Mucosa of stomach (tissue), 1 donor: ENCODE measurements around the gene FBXW5.
A peak's percentile ranks its signal among the peaks of the same experiment; 100 is the strongest.

Source experiments
- H3K27me3 ChIP-seq: one replicate; pipeline ENCODE4 v1.7.0; 2013; ENCODE audit warnings: mild to moderate bottlenecking, low read length; ENCODE audit not compliant: control insufficient read depth, insufficient read depth
- H3K36me3 ChIP-seq: one replicate; pipeline ENCODE4 v1.7.0; 2013; ENCODE audit warnings: low read length; ENCODE audit not compliant: control insufficient read depth, insufficient read depth
- H3K4me1 ChIP-seq: one replicate; pipeline ENCODE4 v1.7.0; 2013; ENCODE audit warnings: mild to moderate bottlenecking, low read length; ENCODE audit not compliant: control insufficient read depth, insufficient read depth
- H3K4me3 ChIP-seq: one replicate; pipeline ENCODE4 v1.7.0; 2013; ENCODE audit warnings: low read length
- H3K9ac ChIP-seq: one replicate; pipeline ENCODE4 v1.7.0; 2013; ENCODE audit warnings: mild to moderate bottlenecking, low read length, moderate library complexity
- H3K9me3 ChIP-seq: one replicate; pipeline ENCODE4 v1.7.0; 2013; ENCODE audit warnings: mild to moderate bottlenecking, low read length, moderate library complexity; ENCODE audit not compliant: control insufficient read depth
- donor health status: Pancreatic carcinoma.

The FBXW5 gene

GRCh38 chr9:136916330-136917184, 28.0 kb downstream of the FBXW5 start:
- H3K9me3 ChIP-seq = no peaks in the 10 kb centered on the region
- no peaks in the 10 kb centered on the region for H3K27me3 ChIP-seq
- no peak overlapping the region for H3K9ac ChIP-seq
- H3K4me1 ChIP-seq = no peaks in the 10 kb centered on the region
- H3K4me3 ChIP-seq = no peak overlapping the region
- H3K36me3 ChIP-seq = peaks cover 11% of the 10 kb centered on the region

GRCh38 chr9:136915632-136916329, 28.8 kb downstream of the FBXW5 start:
- no peak overlapping the region for H3K9ac ChIP-seq
- H3K36me3 ChIP-seq = peaks cover 11% of the 10 kb centered on the region
- H3K4me1 ChIP-seq = no peaks in the 10 kb centered on the region
- no peaks in the 10 kb centered on the region for H3K9me3 ChIP-seq
- no peaks in the 10 kb centered on the region for H3K27me3 ChIP-seq
- no peak overlapping the region for H3K4me3 ChIP-seq

- peaks cover 18% of the 10 kb centered on the region for H3K36me3 ChIP-seq
- H3K27me3 ChIP-seq = no peaks in the 10 kb centered on the region
- no peak overlapping the region for H3K9ac ChIP-seq
Observed at GRCh38 chr9:136913701-136914438, 30.7 kb downstream of the FBXW5 start.

DNA sequence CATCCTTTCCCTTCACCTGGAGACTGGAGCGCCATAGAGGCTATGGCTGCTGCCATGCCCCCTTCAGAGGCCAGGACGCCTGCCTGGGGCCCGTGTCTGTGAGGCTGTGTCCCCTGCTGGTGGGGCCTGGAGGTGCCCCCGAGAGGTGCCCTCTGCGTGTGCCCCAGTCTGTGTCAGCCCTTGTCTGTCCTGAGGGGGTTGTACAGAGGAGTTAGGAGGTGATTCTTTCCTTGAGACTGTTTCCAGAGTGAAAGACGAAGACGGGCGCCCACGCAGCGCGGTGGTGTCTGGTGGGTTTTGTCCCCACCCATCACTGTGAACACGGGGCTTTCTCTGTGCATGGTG, 33.7 kb downstream of the FBXW5 start:
- Histone ChIP-seq H3K27me3 (no peaks in the 10 kb centered on the region), H3K9ac (no peak overlapping the region), H3K4me3 (no peak overlapping the region), H3K36me3 (peaks cover 6% of the 10 kb centered on the region), H3K9me3 (no peaks in the 10 kb centered on the region), H3K4me1 (peaks cover 5% of the 10 kb centered on the region)

More at GRCh38 chr9:136913701-136914438, 30.7 kb downstream of the FBXW5 start:
- Histone ChIP-seq H3K4me1 (no peaks in the 10 kb centered on the region), H3K4me3 (no peak overlapping the region), H3K9me3 (no peaks in the 10 kb centered on the region)

GRCh38 chr9:136910197-136910900, 34.2 kb downstream of the FBXW5 start:
- H3K4me3 ChIP-seq = no peak overlapping the region
- H3K36me3 ChIP-seq = peaks cover 6% of the 10 kb centered on the region
- H3K4me1 ChIP-seq = peaks cover 5% of the 10 kb centered on the region
- no peaks in the 10 kb centered on the region for H3K9me3 ChIP-seq
- no peaks in the 10 kb centered on the region for H3K27me3 ChIP-seq
- H3K9ac ChIP-seq = no peak overlapping the region

DNA sequence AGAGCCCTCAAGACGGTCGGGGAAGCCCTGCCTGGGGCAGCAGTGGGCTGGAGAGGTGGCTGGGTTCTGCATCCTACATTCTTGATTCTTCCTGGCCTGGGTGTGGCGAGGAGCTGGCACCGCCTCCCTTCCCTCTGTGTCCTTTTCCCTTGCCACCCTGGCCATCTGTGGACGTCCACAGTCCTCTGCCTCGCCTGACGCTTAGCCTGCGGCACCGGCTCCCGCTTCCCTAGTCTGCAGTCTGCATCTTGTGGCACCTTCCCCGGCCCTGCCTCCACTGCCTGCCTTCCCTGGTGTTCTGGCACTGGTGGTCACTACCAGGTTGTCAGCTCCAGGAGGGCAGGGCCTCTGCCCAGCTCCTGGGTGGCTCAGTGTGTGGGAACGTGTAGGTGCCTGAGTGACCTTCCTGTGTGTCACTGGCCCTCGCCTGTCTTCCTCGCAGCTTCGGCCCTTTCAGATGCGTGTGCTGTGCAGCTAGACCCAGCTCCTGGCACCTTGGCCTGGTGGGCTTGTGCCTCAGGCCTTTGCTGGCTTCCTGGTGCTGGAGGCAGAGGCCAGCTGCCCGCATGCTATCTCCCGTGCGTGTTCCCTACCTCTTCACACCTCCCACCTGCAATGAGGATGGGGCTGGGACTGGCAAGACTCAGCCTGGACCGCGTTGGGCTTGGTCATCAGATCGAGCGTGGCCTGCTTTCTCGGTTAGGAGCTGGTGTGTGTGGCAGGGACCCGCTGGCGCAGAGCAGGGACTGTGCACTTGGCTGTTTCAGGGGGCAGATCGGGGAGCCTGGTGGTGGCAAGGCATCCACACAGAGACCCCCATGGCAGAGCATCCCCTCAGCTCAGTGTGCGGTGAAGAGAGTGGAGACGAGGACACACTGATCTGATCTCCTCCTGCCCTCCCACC, 37.3 kb downstream of the FBXW5 start:
- Histone ChIP-seq H3K9me3 (no peaks in the 10 kb centered on the region), H3K4me3 (no peak overlapping the region), H3K9ac (no peak overlapping the region), H3K36me3 (peaks cover 6% of the 10 kb centered on the region), H3K4me1 (peaks cover 19% of the 10 kb centered on the region), H3K27me3 (no peaks in the 10 kb centered on the region)

GRCh38 chr9:136906266-136906665, 38.3 kb downstream of the FBXW5 start:
- H3K27me3 ChIP-seq = no peaks in the 10 kb centered on the region
- H3K4me1 ChIP-seq = peaks cover 29% of the 10 kb centered on the region
- no peaks in the 10 kb centered on the region for H3K9me3 ChIP-seq
- peaks cover 6% of the 10 kb centered on the region for H3K36me3 ChIP-seq
- no peak overlapping the region for H3K4me3 ChIP-seq
- H3K9ac ChIP-seq = no peak overlapping the region

- Histone ChIP-seq H3K36me3 (no peaks in the 10 kb centered on the region), H3K4me1 (peaks cover 33% of the 10 kb centered on the region), H3K9ac (no peak overlapping the region)
Observed at GRCh38 chr9:136903041-136903554, 41.4 kb downstream of the FBXW5 start.

GRCh38 chr9:136902259-136902821, 42.2 kb downstream of the FBXW5 start:
- Histone ChIP-seq H3K9me3 (no peaks in the 10 kb centered on the region), H3K36me3 (no peaks in the 10 kb centered on the region), H3K9ac (peak overlapping the region; percentile 53), H3K4me1 (peaks cover 33% of the 10 kb centered on the region), H3K27me3 (no peaks in the 10 kb centered on the region), H3K4me3 (peak overlapping the region; percentile 27)

More at GRCh38 chr9:136903041-136903554, 41.4 kb downstream of the FBXW5 start:
- Histone ChIP-seq H3K27me3 (no peaks in the 10 kb centered on the region), H3K9me3 (no peaks in the 10 kb centered on the region), H3K4me3 (no peak overlapping the region)

DNA sequence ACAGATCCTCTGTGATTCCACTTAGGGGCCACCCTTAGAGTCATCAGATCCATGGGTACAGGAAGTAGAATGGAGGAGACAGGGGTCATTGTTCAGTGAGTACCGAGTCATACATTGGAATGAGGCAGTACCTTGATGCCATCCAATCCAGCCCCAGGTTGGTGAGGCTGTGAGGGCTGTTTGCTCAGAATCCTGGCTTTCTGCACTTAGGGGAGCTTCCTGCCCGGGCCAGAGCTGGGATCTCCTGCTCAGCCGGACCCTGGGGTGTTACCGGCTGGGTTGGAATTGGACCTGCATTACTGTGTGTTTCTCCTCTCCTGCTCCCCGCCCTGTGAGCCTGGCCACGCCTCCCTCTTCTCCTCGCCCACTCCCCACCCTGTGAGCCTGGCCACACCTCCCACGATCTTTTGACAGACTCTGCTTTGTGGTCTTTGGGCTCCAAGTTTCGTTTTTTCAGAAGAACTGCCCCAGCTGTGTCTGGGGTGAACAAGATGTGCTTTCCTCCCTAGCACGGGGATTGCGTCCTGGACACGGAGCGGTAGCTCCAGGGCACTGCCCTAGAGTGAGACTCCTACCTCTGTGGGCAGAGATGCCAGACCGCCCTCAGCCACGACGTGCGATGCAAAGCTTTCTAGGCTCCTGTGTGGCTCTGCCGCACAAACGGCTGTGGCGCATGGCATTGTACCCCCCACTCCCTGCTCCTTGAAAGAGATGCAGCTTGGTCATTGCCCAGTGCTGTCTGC, 42.9 kb downstream of the FBXW5 start:
- Histone ChIP-seq H3K4me3 (peak overlapping the region; percentile 27), H3K4me1 (peaks cover 33% of the 10 kb centered on the region), H3K36me3 (no peaks in the 10 kb centered on the region), H3K9ac (peak overlapping the region; percentile 53), H3K9me3 (no peaks in the 10 kb centered on the region), H3K27me3 (no peaks in the 10 kb centered on the region)
